H1 (cell line): ENCODE data around the gene STK39. TPM values are rescaled to one million over a fixed set of nuclear protein-coding genes. Genes with fewer than 3 reads are reported as not detected.

Source experiments
- KDM1A ChIP-seq: fragments of 200-600, 300-600 bp; sonication (generic); IDR thresholded peaks from 2 replicates; pipeline ENCODE4 v1.7.1; 2016; ENCODE audit warnings: mild to moderate bottlenecking, low read length, borderline replicate concordance
- YY1 ChIP-seq: IDR thresholded peaks from 2 replicates; pipeline ENCODE4 v1.6.1; 2011; ENCODE audit warnings: low read depth, mild to moderate bottlenecking, low read length
- polyA plus RNA-seq, 7 experiments: library from polyadenylated mRNA; depleted of rRNA in 3 of 7; stranded (reverse) in 5 of 7; unstranded in 2 of 7; fragments of >200 nt in 5 of 7; fragments of 200-250 nt in 2 of 7; gene quantifications; 1 replicate in 5 of 7; 2 replicates in 1 of 7; 4 replicates in 1 of 7; pipeline versions ENCODE4 v1.2.1 to v1.2.3, GENCODE V29; 2011 to 2013; ENCODE audit warnings: missing spikeins in 2 of 7, mixed read lengths in 2 of 7
- total RNA-seq: library from RNA; stranded (reverse); fragmentation: NEBNext Ultra II Directional; extraction: Animal tissue kit (Norgen Biotek cat#: 25700); gene quantifications from 2 replicates; pipeline ENCODE4 v1.2.1, GENCODE V29; 2021
- TF ChIP-seq, protein P1 (sequence below): fragments of 300-600 bp; sonication (generic); IDR thresholded peaks from 2 replicates; pipeline ENCODE4 v1.7.1; 2012; ENCODE audit warnings: low read length, moderate library complexity, mild to moderate bottlenecking, inconsistent platforms; ENCODE audit not compliant: insufficient replicate concordance

Gene STK39
- total and polyA plus RNA-seq, 2 of the 8 experiments (the other 6 are each of a cell fraction or from before 2014, with no cell fraction given) = 13.7 to 23.8 TPM

GRCh38 chr2:168037778-168038177 lies 209.6 kb downstream of the STK39 start (continued):
- TF ChIP-seq, protein P1, sequence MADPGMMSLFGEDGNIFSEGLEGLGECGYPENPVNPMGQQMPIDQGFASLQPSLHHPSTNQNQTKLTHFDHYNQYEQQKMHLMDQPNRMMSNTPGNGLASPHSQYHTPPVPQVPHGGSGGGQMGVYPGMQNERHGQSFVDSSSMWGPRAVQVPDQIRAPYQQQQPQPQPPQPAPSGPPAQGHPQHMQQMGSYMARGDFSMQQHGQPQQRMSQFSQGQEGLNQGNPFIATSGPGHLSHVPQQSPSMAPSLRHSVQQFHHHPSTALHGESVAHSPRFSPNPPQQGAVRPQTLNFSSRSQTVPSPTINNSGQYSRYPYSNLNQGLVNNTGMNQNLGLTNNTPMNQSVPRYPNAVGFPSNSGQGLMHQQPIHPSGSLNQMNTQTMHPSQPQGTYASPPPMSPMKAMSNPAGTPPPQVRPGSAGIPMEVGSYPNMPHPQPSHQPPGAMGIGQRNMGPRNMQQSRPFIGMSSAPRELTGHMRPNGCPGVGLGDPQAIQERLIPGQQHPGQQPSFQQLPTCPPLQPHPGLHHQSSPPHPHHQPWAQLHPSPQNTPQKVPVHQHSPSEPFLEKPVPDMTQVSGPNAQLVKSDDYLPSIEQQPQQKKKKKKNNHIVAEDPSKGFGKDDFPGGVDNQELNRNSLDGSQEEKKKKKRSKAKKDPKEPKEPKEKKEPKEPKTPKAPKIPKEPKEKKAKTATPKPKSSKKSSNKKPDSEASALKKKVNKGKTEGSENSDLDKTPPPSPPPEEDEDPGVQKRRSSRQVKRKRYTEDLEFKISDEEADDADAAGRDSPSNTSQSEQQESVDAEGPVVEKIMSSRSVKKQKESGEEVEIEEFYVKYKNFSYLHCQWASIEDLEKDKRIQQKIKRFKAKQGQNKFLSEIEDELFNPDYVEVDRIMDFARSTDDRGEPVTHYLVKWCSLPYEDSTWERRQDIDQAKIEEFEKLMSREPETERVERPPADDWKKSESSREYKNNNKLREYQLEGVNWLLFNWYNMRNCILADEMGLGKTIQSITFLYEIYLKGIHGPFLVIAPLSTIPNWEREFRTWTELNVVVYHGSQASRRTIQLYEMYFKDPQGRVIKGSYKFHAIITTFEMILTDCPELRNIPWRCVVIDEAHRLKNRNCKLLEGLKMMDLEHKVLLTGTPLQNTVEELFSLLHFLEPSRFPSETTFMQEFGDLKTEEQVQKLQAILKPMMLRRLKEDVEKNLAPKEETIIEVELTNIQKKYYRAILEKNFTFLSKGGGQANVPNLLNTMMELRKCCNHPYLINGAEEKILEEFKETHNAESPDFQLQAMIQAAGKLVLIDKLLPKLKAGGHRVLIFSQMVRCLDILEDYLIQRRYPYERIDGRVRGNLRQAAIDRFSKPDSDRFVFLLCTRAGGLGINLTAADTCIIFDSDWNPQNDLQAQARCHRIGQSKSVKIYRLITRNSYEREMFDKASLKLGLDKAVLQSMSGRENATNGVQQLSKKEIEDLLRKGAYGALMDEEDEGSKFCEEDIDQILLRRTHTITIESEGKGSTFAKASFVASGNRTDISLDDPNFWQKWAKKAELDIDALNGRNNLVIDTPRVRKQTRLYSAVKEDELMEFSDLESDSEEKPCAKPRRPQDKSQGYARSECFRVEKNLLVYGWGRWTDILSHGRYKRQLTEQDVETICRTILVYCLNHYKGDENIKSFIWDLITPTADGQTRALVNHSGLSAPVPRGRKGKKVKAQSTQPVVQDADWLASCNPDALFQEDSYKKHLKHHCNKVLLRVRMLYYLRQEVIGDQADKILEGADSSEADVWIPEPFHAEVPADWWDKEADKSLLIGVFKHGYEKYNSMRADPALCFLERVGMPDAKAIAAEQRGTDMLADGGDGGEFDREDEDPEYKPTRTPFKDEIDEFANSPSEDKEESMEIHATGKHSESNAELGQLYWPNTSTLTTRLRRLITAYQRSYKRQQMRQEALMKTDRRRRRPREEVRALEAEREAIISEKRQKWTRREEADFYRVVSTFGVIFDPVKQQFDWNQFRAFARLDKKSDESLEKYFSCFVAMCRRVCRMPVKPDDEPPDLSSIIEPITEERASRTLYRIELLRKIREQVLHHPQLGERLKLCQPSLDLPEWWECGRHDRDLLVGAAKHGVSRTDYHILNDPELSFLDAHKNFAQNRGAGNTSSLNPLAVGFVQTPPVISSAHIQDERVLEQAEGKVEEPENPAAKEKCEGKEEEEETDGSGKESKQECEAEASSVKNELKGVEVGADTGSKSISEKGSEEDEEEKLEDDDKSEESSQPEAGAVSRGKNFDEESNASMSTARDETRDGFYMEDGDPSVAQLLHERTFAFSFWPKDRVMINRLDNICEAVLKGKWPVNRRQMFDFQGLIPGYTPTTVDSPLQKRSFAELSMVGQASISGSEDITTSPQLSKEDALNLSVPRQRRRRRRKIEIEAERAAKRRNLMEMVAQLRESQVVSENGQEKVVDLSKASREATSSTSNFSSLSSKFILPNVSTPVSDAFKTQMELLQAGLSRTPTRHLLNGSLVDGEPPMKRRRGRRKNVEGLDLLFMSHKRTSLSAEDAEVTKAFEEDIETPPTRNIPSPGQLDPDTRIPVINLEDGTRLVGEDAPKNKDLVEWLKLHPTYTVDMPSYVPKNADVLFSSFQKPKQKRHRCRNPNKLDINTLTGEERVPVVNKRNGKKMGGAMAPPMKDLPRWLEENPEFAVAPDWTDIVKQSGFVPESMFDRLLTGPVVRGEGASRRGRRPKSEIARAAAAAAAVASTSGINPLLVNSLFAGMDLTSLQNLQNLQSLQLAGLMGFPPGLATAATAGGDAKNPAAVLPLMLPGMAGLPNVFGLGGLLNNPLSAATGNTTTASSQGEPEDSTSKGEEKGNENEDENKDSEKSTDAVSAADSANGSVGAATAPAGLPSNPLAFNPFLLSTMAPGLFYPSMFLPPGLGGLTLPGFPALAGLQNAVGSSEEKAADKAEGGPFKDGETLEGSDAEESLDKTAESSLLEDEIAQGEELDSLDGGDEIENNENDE = no peak
- no peak for TF ChIP-seq KDM1A
- TF ChIP-seq YY1 = no peak
